DMS79 treated with DMSO at 0.1 percent for 48 hours (cell line): ENCODE results near the gene TTC8.
"Not testable (repeated sequence)": the region's sequence is repeated elsewhere in the genome, so short reads cannot be mapped to it uniquely, and the experiment has no call there.

Experiments used
- DNase-seq: peaks from one replicate; lab custom pipeline; 2025; lab: John Stamatoyannopoulos, UW

TTC8 gene

GRCh38 chr14:88824314-88825077, at the start of gene TTC8:
TTC8 (plus strand) TSS chr14:88824651; CDS start chr14:88824708, 57 bp downstream.
- peak; percentile 99 for DNase-seq

GRCh38 chr14:88775532-88775931, 48.9 kb upstream of the TTC8 start:
- no peak for DNase-seq

GRCh38 chr14:88785911-88786310, 38.5 kb upstream of the TTC8 start:
- DNase-seq, result no peak

- DNase-seq, result no peak
Observed at GRCh38 chr14:88786715-88787114, 37.7 kb upstream of the TTC8 start.

- peak; percentile 31 for DNase-seq
Observed at GRCh38 chr14:88789573-88789972, 34.9 kb upstream of the TTC8 start.

- peak; percentile 58 for DNase-seq
Observed at GRCh38 chr14:88790501-88791251, 33.8 kb upstream of the TTC8 start.

GRCh38 chr14:88791252-88791621, 33.2 kb upstream of the TTC8 start:
- DNase-seq, result no peak

GRCh38 chr14:88791629-88792472, 32.6 kb upstream of the TTC8 start:
- peak; percentile 84 for DNase-seq

GRCh38 chr14:88792473-88793258, 31.8 kb upstream of the TTC8 start, which contains the start of gene EML5:
EML5 (minus strand) TSS chr14:88792953; CDS start chr14:88792503, 450 bp downstream.
- DNase-seq, result peak; percentile 94

- no peak for DNase-seq
Observed at GRCh38 chr14:88793259-88793625, 31.2 kb upstream of the TTC8 start.

GRCh38 chr14:88798156-88798555, 26.3 kb upstream of the TTC8 start:
- DNase-seq, result peak; percentile 95

GRCh38 chr14:88799522-88799921, 24.9 kb upstream of the TTC8 start:
- DNase-seq, result no peak

GRCh38 chr14:88802596-88802995, 21.9 kb upstream of the TTC8 start:
- no peak for DNase-seq

GRCh38 chr14:88804035-88804434, 20.4 kb upstream of the TTC8 start:
- DNase-seq, result no peak

- DNase-seq, result no peak
Observed at GRCh38 chr14:88804477-88804876, 20.0 kb upstream of the TTC8 start.

- DNase-seq, result no peak
Observed at GRCh38 chr14:88808359-88808758, 16.1 kb upstream of the TTC8 start.

- no peak for DNase-seq
Observed at GRCh38 chr14:88815980-88816379, 8.5 kb upstream of the TTC8 start.

- DNase-seq, result no peak
Observed at GRCh38 chr14:88818018-88818417, 6.4 kb upstream of the TTC8 start.

GRCh38 chr14:88819674-88820073, 4.8 kb upstream of the TTC8 start:
- not testable (repeated sequence) for DNase-seq

- no peak for DNase-seq
Observed at GRCh38 chr14:88821378-88821777, 3.1 kb upstream of the TTC8 start.

GRCh38 chr14:88821888-88822287, 2.6 kb upstream of the TTC8 start:
- no peak for DNase-seq

GRCh38 chr14:88823968-88824313, 510 bp upstream of the TTC8 start:
- DNase-seq, result no peak
